GM21528 (cell line): ENCODE data around the gene LXN.
A peak's percentile ranks its signal among the peaks of the same experiment; 100 is the strongest.
"Not testable (repeated sequence)": the region's sequence is repeated elsewhere in the genome, so short reads cannot be mapped to it uniquely, and the experiment has no call there.

ENCODE experiments used
- ATAC-seq: cut with Tn5 transposase; IDR thresholded peaks from one replicate; pipeline ENCODE4 v1.9.1; 2021; ENCODE audit warnings: mild to moderate bottlenecking, moderate library complexity; ENCODE audit not compliant: unreplicated experiment, low FRiP score

LXN gene, protein sequence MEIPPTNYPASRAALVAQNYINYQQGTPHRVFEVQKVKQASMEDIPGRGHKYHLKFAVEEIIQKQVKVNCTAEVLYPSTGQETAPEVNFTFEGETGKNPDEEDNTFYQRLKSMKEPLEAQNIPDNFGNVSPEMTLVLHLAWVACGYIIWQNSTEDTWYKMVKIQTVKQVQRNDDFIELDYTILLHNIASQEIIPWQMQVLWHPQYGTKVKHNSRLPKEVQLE

DNA sequence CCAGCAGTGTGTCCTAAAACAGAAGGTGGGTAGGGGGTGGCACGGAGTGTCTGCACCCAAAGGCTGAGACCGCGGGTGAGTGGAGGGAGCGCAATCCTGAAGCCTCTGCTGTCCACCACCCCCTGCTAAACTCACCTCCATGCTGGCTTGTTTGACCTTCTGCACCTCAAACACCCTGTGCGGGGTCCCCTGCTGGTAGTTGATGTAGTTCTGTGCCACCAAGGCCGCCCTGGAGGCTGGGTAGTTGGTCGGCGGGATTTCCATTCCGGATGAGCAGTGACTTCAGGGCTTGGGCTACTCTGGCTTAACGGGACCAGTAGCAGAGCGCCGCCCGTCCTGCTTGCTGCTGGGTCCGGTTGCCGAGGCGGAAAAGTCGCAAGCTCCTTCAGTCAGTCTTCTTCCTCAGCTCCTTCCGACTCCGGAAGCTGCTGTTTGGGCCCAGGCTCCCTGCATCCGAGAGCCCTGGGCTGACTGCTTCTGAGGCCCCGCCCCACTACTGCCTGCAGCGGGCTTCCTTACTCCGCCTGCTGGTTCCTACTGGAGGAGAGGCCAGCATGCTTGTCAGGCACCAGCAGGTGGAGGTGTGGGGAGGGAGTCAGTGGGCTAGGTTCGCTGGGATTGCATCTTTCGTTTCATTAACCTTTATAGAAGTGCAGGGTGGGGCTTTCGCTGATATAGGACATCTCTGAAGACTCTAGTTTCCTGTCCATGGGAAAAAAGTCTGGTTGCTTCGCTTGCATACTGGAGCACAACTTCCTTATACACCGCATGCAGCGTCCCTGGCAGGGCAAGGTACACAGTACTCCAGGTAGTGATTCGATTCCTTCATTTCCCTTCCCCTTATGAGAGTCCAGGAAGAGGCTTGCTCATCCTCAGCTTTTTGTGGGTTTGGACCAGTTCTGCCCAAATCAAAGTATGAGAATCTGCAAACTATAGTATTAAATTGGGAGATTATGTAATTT is at the start of gene LXN:
LXN (minus strand) TSS at position 434 of the 962 bp plus-strand sequence; CDS start at position 264, 170 bp downstream.
- ATAC-seq, result peak; percentile 100

DNA sequence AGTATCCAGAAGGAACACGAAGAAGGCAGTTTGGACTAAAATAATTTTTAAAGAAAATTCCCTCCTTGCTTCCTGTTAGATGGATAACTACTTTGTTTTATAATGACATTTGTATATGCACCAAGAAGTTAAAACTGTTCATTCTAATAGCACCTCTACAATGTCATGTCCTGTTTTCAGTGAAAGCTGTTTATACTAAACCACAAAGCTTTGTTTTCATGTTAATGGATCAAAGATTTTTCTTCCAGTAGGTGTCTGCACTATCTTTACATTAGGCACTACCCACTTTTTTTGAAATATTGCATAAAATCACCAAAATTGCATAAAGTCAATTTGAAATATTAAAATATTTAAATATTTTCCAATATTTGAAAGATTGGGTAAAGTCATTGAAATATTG is 49.7 kb upstream of the LXN start:
- no peak for ATAC-seq

DNA sequence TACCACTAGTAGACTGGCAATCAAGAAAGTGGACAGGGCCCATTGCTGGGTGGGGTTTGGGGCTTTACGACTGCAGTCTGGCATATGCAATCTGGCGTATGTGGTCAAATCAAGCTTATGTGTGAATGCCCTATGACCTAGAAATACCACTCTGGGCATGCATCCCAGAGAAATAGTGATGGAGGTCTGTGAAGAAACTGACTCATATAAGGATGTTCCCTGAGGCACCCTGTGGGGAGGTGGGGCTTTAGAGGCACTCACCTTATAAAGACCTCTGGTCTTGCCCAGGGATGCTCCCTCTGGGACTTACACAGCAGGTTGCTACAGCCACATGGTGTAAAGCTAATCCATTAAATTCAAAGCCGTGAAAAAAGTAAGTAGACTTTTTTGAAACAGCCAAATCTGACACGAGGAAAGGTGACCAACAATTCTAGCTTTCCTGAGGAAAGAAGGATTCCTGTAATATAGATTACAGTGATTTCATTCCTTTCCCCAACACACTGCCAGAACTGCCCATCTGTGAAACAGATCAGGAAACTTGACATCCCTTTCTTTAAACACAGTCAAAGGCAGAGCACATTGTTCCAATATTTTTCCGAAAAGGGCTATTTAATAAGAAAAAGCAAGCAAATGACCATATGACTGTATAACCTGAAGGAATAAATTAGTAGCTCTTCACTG is 46.2 kb upstream of the LXN start:
- ATAC-seq, result no peak

DNA sequence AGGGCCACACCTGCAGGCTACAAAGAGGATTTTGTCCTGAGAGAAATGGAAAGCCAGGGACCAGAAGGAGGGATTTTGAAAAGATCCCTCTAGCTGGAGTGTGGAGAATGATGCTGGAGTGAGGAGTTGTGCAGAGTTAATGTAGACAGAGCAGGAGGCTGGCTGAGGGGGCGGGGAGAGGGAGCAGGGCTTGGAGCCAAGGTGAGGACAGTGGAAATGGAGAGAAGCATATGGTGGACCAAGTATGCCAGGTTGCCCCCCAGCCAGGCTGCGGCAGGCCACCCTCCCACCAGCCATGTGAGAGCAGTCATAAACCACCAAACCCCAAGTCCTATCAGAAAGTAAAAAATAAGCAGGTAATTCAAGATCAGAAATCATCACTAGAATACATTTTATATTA is 45.1 kb upstream of the LXN start:
- no peak for ATAC-seq

DNA sequence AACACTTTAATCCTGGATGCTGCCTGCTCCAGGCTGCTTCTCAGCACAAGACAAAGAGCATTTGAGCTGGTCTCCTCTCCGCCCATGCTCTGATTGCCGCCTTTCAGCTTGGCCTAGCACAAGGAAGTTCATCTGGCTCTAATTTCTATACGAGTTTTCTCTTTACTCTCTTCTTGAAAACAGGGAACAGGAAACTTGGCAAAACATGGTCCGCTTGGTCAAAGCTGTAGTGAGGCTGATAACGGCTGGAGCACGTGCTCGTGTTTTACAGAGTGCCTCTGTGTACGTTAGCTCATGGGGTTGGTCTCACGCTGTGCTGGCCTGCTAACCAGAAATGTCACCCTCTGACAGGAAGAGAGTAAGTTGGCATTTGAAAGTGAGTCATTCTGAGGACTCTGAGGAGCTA is 40.6 kb upstream of the LXN start:
- ATAC-seq, result no peak

DNA sequence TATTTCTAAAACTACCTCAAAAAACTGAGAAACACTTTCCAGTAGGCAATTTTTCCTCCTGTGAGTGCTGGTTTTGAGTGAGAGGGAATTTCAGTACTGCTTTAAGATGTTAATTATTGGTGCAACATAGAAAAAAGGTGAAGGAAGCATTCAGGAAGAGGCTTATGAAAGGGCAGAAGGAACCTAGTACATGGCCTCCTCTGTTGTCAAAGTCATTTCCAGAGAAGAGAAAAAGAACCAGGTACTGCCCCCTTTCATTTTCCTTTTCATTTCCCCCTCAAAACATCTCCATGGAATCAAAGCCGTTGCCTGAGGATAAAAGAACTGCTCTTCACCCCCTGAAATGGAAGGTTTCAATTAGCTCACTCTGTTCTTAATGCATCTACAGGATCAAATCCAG is 40.0 kb upstream of the LXN start:
- ATAC-seq, result no peak

DNA sequence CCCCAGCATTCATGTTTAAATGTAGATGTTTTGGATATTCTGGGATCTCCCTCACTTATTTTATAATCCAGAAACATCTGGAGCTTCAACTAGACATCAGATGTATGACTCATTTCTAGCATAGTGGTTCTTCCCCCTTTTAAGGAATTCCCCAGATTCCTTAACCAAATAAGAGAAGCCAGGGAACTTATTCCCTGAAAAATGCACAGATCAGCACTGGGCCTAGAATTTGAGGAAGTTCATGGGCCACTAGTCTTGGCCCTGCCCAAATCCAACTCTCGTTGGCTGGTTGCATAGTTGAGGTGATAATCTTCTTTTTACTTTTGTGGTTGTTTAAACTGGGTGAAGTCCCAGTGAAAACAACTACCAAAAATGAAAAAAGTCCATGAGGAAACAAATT is 39.4 kb upstream of the LXN start:
- ATAC-seq, result no peak

DNA sequence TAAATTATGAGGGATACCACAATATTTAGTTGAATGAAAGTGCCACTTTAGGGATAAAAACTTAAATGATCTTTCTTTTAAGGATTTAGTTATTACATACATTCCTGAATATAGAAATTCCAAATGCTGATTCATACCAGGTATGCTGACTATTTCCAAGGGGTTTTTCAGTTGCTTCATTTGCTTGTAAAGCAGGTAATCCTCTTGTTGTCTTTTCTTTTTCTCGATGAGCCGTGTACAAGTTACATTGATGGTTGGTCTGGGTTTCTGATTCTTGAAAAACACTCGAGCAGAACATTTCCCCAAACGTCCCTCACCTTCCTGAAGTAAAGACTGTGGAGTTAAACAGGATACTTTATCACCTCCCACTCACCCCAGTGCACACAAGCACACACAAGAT is 38.2 kb upstream of the LXN start:
- no peak for ATAC-seq

DNA sequence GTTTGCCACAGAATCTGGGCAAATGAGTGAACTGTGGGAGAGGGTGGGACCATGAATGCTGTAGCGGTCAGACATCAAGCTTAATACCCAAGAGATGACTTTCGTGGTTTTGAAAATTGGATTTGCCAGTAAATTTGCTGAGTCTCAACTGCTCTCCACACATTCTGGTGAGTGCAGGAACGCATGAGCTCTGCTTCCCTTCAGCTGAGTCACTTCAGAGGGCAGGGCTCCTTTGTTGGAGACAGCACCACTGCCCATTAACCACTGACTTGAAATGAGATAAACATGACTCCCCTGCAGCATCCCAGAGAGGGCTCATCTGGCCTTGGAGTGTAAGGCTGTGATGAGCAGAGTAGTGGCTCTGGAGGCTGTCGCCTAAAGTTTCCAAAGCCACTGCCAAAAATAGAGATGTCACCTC is 37.2 kb upstream of the LXN start:
- ATAC-seq, result no peak

DNA sequence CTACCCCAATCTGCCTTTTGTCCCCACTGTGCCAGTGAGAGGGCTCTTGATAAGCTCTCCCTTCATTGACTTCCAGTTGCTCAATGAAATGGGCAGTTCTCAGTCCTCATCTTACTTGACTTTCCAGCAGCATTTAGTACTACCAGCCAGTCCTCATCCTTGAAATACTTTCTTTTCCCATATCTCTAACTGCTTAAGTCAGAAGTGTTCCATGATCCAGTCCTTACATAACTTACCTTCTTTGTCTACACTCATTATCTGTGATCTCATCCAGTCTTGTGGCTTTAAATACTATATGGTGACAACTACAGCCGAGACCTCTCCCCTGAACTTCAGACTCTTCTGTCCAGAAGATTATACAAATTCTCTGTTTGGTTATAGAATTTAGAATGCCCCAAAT is 31.1 kb upstream of the LXN start:
- ATAC-seq, result no peak

DNA sequence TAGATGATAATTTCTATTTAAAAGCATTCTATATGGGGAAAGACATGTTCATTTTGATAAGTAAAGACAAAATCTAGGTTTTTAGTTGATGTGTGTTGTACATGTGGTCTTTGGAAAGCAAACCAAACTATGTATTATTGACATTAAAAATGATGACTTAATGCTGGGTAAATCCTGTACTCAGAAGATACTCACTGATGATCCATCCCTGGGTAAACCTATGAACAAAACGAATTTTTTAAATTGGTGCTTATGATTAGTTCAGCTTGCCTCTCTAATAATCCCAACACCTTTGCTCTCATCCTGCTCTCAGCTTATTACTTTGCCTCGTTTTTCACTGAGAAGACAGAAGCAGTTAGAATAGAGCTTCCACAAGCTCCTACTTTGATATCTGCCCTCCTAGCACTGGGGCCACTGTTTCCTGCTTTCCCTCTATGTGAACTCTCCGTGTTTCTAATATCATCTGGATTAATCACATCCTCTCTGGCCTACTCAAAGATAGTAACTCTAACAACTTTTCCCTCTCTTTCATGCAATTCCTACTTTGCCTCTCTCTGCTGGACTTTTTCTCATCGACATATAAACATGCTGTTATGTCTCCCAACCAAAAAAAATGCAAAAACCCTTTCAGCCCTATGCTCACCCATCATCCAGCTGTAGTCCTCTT is 30.5 kb upstream of the LXN start:
- ATAC-seq, result no peak

DNA sequence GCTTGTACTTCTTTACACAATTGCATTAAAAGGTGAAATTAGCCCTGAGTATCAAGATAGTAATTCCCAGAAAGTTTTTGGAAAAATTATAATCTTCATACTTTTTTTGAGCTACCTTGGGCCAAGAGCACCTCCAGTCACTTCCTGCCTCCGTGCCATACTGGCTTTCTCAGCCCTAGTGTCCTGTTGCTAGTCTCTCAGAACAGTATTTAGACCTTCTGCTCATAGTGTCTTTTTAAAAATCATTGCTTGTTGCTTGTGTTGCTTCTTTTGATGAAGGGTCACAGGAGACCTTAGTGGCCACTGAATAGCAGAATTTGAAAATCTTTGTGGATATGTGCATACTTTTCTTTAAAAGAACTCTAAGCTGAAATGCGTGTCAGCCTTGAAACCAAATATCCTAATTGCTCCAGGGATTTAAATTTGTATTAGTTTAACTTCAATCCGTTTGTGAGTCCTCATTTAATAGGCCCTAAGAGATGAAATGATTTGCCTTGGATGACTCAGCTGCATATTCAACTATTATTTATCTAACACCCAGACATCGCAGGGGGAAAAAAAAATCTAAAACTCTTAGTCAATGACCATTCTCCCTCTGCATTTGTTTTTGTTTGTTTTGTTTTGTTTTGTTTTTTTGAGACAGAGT is 29.1 kb upstream of the LXN start:
- ATAC-seq, result no peak

DNA sequence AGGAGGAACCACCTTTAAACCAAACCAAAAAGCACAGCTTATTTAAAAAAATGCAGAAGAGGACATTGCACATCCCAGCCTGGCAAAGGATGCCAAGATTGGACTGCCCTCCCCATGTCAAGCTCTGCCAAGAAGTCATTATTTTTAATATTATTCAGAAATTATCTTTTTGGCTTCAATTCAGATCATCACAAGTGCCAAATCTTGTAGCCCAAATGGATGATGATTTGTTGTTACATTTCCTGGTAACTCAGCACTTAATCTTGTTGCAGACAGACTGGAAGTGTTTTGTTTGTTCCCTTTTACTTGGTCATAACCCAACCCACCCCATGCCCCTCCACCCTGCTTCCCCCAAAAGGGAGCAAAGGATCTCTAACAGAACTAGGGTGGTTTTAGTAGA is 28.1 kb upstream of the LXN start:
- no peak for ATAC-seq

DNA sequence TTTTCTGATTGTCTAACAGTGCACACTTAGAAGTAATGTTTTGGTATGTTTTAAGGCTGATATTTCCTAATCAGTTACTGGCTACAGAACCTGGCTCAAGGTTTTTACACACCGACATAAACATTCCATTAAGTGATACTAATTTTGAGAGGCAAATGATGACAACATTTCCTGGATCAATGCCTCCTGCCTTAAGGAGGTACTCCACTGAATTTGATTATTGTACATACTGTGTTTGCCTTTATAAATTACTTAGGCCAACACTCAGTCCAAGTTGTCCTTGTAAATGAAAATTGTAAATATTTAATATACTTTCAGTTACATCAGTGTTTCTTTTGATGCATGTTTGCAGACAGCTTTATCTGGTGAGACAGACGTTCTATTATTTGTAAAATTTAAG is 24.2 kb upstream of the LXN start:
- ATAC-seq, result no peak

DNA sequence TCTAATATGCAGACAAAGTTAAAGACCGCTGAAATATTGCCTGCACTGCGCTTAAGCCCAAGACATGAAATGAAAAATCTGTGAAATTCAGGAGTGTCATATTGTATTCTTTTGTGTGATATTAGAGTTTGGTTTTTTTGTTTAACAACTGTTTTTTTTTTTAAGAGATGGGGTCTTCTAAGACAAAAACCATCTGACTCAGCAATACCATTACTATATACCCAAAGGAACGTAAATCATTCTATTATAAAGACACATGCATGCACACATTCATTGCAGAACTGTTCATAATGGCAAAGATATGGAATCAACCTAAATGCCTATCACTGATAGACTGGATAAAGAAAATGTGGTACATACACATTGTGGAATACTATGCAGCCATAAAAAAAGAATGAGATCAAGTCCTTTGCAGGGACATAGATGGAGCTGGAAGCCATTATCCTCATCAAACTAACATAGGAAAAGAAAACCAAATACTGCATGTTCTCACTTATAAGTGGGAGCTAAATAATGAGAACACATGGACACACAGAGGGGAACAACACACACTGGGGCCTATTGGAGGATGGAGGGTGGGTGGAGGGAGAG is 21.5 kb upstream of the LXN start:
- ATAC-seq, result not testable (repeated sequence)

DNA sequence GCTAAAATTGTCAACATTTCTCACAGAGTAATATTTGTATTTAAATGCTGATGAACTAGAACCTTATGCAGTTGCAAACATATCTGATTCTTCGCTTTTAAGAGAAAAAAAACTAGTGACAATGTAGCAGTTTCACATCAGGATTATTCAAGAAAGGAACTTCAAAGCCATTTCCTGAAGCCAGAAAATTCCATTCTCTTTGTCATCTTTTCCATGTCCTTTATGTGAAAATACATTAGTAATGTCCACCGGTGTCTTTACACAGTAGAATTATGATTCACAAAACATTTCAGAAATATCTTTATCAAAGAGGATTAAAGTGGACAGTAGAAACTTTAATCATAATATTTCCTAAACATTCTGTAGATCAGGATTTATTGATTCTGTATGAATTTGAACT is 12.7 kb upstream of the LXN start:
- no peak for ATAC-seq

DNA sequence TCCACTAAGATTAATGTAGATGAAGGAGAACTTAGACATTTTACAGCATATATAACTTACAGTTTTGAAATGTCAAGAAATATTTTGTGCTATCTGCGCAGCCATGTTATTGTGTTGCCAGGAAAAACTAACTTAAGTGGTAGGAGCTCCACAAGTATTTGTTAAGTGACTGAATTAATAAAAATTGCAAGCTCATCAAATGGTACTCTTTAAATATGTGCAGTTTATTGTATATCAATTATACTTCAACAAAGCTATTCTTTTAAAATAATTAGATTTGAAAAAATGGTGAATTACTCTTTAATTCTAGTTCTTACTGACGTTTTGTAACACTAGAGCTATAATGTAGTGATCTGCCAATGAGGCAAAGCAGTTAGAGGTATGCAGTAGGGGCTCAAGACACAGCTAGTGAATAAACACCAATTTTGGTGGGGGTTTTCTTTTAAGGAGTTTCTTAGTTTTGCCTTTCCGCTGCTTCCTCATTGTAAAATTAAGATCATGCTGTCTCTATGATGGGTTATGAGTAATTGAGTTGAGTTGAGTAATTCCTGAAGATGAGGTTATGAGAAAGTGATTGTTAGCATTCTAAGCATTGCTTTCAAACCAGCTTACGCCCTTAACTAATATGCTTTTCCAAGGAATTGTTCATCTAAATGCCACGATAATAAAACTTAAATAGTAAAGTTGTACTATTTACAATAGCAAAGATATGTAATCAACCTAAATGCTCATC is 10.9 kb upstream of the LXN start:
- no peak for ATAC-seq

DNA sequence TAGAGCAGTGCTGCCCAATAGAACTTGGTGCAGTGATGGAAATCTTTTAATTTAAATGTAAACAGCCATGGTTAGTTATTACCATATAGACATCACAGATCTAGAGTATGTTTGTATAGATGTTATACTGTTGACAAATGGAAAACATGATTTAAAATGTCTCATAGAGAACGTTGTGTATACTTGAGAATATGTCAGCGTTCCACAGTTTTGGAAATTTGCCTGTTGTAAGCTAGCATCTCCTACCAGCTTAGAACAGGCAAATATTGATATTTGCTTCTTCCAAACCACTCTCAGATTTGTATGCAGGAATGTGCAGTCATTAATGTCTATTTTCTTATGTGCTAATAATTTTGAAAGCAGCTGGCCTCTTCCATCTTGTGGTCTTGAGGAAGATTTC is 8.4 kb upstream of the LXN start:
- no peak for ATAC-seq

DNA sequence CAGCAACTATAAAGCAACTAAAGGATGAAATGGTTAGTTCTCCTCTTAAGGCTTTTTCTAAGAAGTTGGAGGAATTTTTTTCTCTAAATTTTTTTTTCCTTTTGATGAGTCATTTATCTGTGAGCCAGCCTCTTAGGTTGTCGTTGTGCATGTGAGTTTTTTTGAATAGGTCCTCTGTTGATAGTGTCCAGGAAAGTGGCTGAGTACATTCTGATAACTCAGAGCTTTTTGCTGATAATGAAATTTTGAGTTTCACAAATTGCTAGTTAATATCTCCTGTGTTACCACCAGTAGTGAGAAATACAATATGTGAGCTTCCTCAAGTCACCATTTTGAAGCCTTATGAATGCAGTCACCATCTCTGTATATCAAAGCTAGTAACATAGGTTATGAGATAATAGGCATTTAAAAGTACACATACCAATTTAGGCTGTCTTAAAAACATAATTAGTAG is 7.1 kb upstream of the LXN start:
- no peak for ATAC-seq
